VCaP (cell line): ENCODE results near the gene CENPB.
A peak's percentile ranks its signal among the peaks of the same experiment; 100 is the strongest.

ENCODE experiments used
- H3K27ac ChIP-seq: fragments of 450-650 bp; 2 replicates; pipeline ENCODE4 v1.5.1; 2017
- TF ChIP-seq, protein P1 (sequence below): fragments of 450-650 bp; conservative IDR thresholded peaks from 2 replicates; pipeline ENCODE4 v1.5.1; 2017; ENCODE audit warnings: mild to moderate bottlenecking, moderate library complexity

CENPB gene

DNA sequence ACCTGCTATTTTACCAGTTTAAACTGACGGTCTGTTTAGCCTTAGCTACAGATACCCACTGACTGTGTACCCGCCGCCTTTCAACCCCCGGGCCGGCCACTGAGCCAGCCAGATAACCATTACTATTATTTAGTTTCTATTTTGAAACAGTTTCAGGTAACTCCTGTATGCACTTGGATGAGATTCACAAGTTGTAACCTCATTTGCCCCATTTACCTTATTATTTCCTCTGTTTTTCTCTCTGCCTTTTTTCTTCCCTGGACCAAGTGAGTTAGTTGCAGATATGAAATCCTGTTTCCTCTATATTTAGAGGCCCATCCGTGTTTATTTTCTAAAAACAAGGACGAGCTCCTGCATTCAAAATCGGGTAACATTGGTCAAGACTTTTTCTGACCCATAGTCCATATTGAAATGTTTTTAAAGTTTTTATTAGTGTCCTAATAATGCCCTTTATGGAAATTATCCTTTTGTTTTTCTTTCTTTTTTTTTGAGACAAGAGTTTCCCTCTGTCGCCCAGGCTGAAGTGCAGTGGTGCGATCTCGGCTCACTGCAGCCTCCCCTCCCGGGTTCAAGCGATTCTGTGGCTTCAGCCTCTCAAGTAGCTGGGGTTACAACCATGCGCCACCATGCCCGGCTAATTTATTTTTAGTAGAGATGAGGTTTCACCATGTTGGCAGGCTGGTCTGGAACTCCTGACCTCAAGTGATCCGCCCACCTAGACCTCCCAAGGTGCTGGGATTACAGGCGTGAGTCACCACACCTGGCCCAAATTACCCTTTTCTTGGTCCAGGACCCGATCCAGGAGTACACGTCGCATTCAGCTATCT is 34.6 kb upstream of the CENPB start:
- H3K27ac ChIP-seq, result peak overlapping the region; percentile 99
- TF ChIP-seq, protein P1, sequence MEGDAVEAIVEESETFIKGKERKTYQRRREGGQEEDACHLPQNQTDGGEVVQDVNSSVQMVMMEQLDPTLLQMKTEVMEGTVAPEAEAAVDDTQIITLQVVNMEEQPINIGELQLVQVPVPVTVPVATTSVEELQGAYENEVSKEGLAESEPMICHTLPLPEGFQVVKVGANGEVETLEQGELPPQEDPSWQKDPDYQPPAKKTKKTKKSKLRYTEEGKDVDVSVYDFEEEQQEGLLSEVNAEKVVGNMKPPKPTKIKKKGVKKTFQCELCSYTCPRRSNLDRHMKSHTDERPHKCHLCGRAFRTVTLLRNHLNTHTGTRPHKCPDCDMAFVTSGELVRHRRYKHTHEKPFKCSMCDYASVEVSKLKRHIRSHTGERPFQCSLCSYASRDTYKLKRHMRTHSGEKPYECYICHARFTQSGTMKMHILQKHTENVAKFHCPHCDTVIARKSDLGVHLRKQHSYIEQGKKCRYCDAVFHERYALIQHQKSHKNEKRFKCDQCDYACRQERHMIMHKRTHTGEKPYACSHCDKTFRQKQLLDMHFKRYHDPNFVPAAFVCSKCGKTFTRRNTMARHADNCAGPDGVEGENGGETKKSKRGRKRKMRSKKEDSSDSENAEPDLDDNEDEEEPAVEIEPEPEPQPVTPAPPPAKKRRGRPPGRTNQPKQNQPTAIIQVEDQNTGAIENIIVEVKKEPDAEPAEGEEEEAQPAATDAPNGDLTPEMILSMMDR, result no peak

DNA sequence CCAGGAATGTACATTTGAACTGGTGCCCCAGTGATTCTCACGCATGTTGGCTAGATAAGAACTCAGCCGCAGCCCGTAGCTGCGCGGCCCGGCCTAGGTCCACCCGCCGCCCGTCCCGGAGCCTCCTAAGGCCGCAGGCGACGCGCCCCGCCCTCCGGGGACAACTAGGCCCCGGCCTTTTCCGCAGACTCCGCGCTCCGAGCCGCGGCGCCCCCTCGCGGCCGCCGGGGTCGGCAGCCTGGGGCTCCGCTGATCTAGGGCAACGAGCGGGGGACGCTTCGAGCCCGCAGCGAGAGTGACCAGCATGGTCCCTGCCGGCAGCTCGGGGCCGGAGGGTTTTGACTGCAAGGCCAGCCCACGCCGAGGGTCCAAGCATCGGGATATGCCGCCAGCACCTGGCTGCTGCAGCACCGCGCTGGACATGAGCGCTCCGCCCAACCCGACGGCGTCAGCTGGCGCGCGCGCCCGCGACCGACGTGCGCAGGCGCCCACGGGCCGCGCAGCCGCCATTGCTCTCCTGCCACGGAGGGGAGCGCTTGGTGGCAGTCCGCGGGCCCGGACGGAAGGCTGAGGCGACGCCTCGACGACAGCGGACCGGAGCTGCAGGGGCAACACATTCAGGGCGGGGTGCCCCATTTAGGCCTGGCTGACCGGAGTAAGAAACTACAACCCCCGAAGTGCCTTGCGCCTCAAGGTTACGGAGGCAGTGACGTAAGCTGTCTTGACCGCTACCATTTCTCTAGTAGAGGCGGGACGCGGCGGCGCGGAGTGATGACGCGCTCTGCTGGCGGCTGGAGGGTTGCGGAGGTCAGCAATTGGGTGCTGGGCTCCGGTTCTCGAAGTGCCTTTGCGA is 33.7 kb upstream of the CENPB start, which contains the start of gene AP5S1:
Gene AP5S1 (plus strand): TSS at position 500 of the 853 bp plus-strand sequence. CDS start 1,571 bp downstream, outside the sequence.
- peak within 1 kb of the TSS; percentile 99 for H3K27ac ChIP-seq
- TF ChIP-seq, protein P1, result peak; percentile 99

DNA sequence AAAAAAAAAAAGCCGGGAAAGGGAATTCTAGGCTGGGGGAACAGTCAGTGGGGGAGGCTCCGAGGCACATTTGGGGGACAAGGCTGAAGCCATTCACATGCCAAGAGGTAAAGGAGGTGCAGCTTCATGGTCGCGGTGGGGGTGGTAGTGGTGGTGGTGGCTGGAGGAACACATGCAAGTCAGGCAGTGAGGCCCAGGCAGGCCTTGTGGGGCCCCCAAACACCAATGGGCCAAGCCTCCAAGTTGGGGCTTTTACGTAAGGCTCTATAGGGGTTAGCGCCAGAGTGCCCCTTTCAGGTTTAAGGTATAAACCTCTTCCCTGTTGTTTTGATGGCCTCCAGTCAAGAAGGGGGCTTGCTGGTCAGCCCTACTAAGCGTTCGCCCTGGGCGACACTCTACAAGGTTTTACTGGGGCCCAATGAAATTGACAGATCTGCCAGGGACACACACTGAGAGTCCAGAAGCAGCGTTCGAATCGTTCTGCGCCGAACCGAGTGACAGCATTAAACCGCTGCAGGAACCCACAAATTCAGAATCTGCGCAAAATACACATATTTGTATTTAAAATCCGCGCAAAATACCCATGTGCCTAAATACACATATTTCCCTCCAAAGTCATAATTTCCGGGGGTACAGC is 33.0 kb upstream of the CENPB start:
- H3K27ac ChIP-seq, result peak overlapping the region; percentile 99
- TF ChIP-seq, protein P1, result no peak

DNA sequence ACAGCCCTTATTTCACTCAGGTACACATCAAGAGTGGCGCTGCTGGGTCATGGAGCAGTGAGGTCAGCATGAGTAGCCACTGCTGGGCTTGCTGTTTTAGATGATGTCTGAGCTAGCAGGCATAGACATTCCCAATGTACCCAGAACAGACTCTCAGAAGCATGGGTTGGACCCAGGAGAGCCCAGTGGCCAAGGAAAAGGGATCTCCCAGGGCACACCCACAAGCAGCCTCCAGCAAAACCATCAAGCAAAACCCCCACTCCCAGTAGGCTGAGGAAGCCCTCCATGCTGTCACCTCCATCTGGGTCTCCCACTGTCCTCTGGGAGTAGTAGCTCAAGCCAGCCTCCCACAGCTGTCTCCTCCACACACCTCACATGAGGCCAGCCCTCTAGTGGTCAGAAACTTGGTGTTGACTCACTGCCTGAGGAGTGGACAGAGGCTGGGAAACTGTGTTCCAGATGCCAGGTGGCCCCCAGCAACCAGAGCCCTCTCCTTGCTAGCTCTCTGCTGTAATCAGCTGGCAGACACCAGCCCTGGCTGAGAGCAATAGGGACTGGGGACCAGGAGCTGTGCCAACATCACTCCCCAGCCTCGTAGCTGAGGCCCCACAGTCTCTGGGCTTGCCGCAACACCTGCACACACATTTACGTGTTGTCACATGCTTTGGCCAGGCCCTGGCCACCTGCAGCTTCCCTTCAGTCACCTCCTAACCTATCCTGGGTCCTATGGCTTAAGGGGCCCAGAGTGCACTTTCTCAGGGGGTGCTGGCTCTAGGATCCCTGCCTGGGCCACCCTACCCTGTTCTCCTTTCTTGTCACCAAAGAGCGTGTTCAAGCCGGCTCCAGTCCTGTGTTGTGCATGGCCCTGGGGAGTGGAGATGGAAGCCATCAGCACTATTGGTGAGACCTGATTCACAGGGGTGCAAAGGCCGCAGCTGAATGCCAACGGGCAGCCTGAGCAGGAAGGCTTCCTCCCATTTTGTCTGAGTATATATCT is 31.9 kb upstream of the CENPB start:
- peak overlapping the region; percentile 99; the same call in 1 of the 2 replicates for H3K27ac ChIP-seq
- TF ChIP-seq, protein P1, result peak; percentile 76

DNA sequence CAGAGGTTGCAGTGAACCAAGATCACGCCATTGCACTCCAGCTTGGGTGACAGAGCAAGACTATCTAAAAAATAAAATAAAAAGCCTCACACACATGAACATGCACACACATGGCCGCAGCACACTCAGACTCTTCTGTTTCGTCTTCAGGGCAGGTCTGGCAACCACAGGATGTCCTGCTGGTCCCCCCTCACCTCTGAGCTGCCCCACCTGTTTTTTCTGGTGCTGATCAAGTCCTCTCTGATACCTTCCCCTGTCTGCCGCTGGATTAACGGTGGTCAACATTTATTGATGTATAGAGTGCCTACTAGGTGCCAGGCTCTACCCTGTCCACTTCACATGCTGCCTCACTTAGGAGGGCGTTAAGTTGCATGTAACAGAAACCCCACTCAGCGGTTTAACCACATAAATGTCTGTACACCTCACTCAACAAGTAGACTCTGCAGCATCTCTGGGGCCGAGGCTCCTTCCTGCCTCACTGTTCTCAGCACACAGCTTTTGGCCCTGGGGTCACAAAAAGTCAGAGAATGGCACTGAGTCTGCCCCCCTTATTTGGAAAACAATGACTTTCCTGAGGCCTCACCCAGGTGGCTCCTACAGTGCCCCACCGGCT is 29.3 kb upstream of the CENPB start:
- TF ChIP-seq, protein P1, result no peak
- no peak overlapping the region for H3K27ac ChIP-seq

DNA sequence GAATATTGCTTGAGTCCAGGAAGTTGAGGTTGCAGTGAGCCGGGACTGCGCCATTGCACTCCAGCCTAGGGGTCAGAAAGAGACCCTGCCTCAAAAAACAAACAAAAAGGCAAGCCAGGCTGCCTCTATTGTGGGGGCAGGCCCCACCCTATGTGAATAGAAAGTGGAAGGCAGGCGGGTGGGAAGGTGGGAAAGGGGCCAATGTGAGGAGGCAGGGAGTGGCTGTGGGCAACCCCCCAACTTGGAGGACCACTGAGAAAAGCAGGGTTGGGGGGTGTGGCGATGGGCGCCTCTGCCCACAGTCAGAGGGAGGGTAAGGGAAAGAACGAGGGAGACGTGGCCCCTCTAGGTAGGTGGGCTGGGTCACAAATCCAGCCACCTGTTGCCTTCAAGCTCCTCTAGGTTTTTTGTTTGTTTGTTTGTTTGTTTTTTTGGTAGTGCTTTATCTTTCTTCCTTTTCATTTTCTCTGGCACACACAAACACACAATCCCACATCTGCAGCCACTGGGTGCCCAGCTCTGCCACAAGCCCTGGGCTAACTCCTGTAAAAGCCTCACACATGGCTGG is 28.5 kb upstream of the CENPB start:
- no peak overlapping the region for H3K27ac ChIP-seq
- TF ChIP-seq, protein P1, result no peak
